Measurements from ENCODE around the gene PAN3. TPM values are rescaled to one million over a fixed set of nuclear protein-coding genes. Genes with fewer than 3 reads are reported as not detected.

PAN3 gene
- total RNA-seq, 1 donor from 2014 or later, result 55.9 TPM

- Mint-ChIP-seq H3K36me3 (ENCODE audit: insufficient read depth) (peaks cover 19% of the 10 kb centered on the region), H3K4me3 (ENCODE audit: low read depth) (no peak overlapping the region), H3K27me3 (no peaks in the 10 kb centered on the region), H3K4me1 (ENCODE audit: low read depth) (peaks cover 7% of the 10 kb centered on the region), H3K9me3 (ENCODE audit: low read depth) (no peaks in the 10 kb centered on the region), H3K27ac (no peak overlapping the region)
- DNase-seq (ENCODE audit: low spot score, unreplicated experiment), result no peak
- TF ChIP-seq, protein P1, sequence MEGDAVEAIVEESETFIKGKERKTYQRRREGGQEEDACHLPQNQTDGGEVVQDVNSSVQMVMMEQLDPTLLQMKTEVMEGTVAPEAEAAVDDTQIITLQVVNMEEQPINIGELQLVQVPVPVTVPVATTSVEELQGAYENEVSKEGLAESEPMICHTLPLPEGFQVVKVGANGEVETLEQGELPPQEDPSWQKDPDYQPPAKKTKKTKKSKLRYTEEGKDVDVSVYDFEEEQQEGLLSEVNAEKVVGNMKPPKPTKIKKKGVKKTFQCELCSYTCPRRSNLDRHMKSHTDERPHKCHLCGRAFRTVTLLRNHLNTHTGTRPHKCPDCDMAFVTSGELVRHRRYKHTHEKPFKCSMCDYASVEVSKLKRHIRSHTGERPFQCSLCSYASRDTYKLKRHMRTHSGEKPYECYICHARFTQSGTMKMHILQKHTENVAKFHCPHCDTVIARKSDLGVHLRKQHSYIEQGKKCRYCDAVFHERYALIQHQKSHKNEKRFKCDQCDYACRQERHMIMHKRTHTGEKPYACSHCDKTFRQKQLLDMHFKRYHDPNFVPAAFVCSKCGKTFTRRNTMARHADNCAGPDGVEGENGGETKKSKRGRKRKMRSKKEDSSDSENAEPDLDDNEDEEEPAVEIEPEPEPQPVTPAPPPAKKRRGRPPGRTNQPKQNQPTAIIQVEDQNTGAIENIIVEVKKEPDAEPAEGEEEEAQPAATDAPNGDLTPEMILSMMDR (IDR thresholded peaks at IDR 0.05; ENCODE audit: unreplicated experiment), result no peak
These were observed 159.0 kb downstream of the PAN3 start for GRCh38 chr13:28297341-28297740.

DNA sequence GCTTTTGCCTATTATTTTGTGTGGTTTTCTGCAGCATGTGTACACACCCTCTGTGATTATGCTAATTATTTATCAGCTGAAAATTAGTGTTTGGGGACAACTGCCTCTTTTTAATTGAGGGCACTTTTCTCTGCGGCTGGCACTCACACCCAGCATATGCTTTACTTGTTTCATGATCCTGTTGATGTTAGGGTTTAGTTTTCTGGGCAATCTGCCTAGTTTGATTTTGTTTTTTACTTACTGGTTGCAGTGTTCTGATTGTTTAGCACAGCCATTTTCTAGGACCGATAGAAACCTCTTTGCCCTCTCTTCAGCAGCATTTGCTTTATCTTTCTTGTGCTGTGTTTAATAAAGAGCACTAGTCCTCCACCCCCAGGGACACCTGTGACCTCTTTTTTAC is 161.6 kb downstream of the PAN3 start:
- Mint-ChIP-seq H3K4me3 (ENCODE audit: low read depth) (no peak overlapping the region), H3K27me3 (no peaks in the 10 kb centered on the region), H3K9me3 (ENCODE audit: low read depth) (no peaks in the 10 kb centered on the region), H3K4me1 (ENCODE audit: low read depth) (peaks cover 7% of the 10 kb centered on the region), H3K27ac (no peak overlapping the region), H3K36me3 (ENCODE audit: insufficient read depth) (peaks cover 8% of the 10 kb centered on the region)
- DNase-seq (ENCODE audit: low spot score, unreplicated experiment), result no peak
- TF ChIP-seq, protein P1 (IDR thresholded peaks at IDR 0.05; ENCODE audit: unreplicated experiment), result no peak

- no peak overlapping the region for H3K27ac Mint-ChIP-seq
- H3K4me3 Mint-ChIP-seq (ENCODE audit: low read depth), result no peak overlapping the region
- TF ChIP-seq, protein P1 (IDR thresholded peaks at IDR 0.05; ENCODE audit: unreplicated experiment), result no peak
- H3K27me3 Mint-ChIP-seq, result no peaks in the 10 kb centered on the region
- peaks cover 7% of the 10 kb centered on the region for H3K4me1 Mint-ChIP-seq (ENCODE audit: low read depth)
- H3K9me3 Mint-ChIP-seq (ENCODE audit: low read depth), result no peaks in the 10 kb centered on the region
- DNase-seq (ENCODE audit: low spot score, unreplicated experiment), result no peak
- peaks cover 2% of the 10 kb centered on the region for H3K36me3 Mint-ChIP-seq (ENCODE audit: insufficient read depth)
These were observed 163.5 kb downstream of the PAN3 start for GRCh38 chr13:28301839-28302238.

GRCh38 chr13:28306325-28306724 is 168.0 kb downstream of the PAN3 start:
- Mint-ChIP-seq H3K27me3 (peaks cover 10% of the 10 kb centered on the region), H3K27ac (no peak overlapping the region), H3K4me3 (ENCODE audit: low read depth) (no peak overlapping the region), H3K4me1 (ENCODE audit: low read depth) (peaks cover 3% of the 10 kb centered on the region), H3K36me3 (ENCODE audit: insufficient read depth) (no peaks in the 10 kb centered on the region), H3K9me3 (ENCODE audit: low read depth) (no peaks in the 10 kb centered on the region)
- TF ChIP-seq, protein P1 (IDR thresholded peaks at IDR 0.05; ENCODE audit: unreplicated experiment), result no peak
- no peak for DNase-seq (ENCODE audit: low spot score, unreplicated experiment)

GRCh38 chr13:28313579-28313978 is 175.2 kb downstream of the PAN3 start:
- no peaks in the 10 kb centered on the region for H3K9me3 Mint-ChIP-seq (ENCODE audit: low read depth)
- peaks cover 8% of the 10 kb centered on the region for H3K27me3 Mint-ChIP-seq
- no peak for DNase-seq (ENCODE audit: low spot score, unreplicated experiment)
- no peaks in the 10 kb centered on the region for H3K36me3 Mint-ChIP-seq (ENCODE audit: insufficient read depth)
- TF ChIP-seq, protein P1 (IDR thresholded peaks at IDR 0.05; ENCODE audit: unreplicated experiment), result peak; percentile 25
- H3K4me1 Mint-ChIP-seq (ENCODE audit: low read depth), result peaks cover 8% of the 10 kb centered on the region
- H3K4me3 Mint-ChIP-seq (ENCODE audit: low read depth), result no peak overlapping the region
- no peak overlapping the region for H3K27ac Mint-ChIP-seq

Measured in progenitor cell of endocrine pancreas (in vitro differentiated cells).